Glutamatergic neuron (in vitro differentiated cells): ENCODE measurements around the gene RTKN2. TPM values are rescaled to one million over a fixed set of nuclear protein-coding genes. Genes with fewer than 3 reads are reported as not detected.

Experiments
- DNase-seq: peaks from one replicate; pipeline ENCODE4 v3.0.0; 2022
- H3K27ac Mint-ChIP-seq: one replicate; pipeline ENCODE4 v1.8.0; 2020; ENCODE audit warnings: mild to moderate bottlenecking, mixed read lengths, inconsistent platforms; ENCODE audit not compliant: unreplicated experiment
- H3K27me3 Mint-ChIP-seq: one replicate; pipeline ENCODE4 v1.8.0; 2020; ENCODE audit warnings: mild to moderate bottlenecking, moderate library complexity, mixed read lengths, inconsistent platforms; ENCODE audit not compliant: unreplicated experiment
- H3K36me3 Mint-ChIP-seq: one replicate; pipeline ENCODE4 v1.8.0; 2020; ENCODE audit warnings: mild to moderate bottlenecking, mixed read lengths, inconsistent platforms; ENCODE audit not compliant: unreplicated experiment
- H3K4me1 Mint-ChIP-seq: one replicate; pipeline ENCODE4 v1.8.0; 2020; ENCODE audit warnings: mild to moderate bottlenecking, low read depth, mixed read lengths, inconsistent platforms; ENCODE audit not compliant: unreplicated experiment
- H3K4me3 Mint-ChIP-seq: one replicate; pipeline ENCODE4 v1.8.0; 2020; ENCODE audit warnings: mild to moderate bottlenecking, mixed read lengths, inconsistent platforms; ENCODE audit not compliant: unreplicated experiment
- H3K9me3 Mint-ChIP-seq: one replicate; pipeline ENCODE4 v1.8.0; 2020; ENCODE audit warnings: mild to moderate bottlenecking, moderate library complexity, mixed read lengths, inconsistent platforms; ENCODE audit not compliant: unreplicated experiment
- long read RNA-seq: library from polyadenylated mRNA; unstranded; transcript quantifications from one replicate; pipeline ENCODE4 v2.0.0, GENCODE V29; 2020; ENCODE audit not compliant: unreplicated experiment
- total RNA-seq: library from RNA; stranded (reverse); fragmentation: NEBNext Ultra II Directional; extraction: Animal tissue kit (Norgen Biotek cat#: 25700); gene quantifications from one replicate; pipeline ENCODE4 v1.2.1, GENCODE V29; 2021; ENCODE audit not compliant: unreplicated experiment
- TF ChIP-seq, protein P1 (sequence below): fragments of 200-600 bp; sonication (generic); IDR thresholded peaks from one replicate; pipeline ENCODE4 v1.5.0; 2021; ENCODE audit not compliant: partially characterized antibody, unreplicated experiment

RTKN2 gene, protein sequence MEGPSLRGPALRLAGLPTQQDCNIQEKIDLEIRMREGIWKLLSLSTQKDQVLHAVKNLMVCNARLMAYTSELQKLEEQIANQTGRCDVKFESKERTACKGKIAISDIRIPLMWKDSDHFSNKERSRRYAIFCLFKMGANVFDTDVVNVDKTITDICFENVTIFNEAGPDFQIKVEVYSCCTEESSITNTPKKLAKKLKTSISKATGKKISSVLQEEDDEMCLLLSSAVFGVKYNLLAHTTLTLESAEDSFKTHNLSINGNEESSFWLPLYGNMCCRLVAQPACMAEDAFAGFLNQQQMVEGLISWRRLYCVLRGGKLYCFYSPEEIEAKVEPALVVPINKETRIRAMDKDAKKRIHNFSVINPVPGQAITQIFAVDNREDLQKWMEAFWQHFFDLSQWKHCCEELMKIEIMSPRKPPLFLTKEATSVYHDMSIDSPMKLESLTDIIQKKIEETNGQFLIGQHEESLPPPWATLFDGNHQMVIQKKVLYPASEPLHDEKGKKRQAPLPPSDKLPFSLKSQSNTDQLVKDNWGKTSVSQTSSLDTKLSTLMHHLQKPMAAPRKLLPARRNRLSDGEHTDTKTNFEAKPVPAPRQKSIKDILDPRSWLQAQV
- 3.2 TPM for total RNA-seq
- long read RNA-seq, full-length matches to known transcripts, result 3 of 4 reads
- long read RNA-seq, partial matches to known transcripts, result 0 of 4 reads
- long read RNA-seq, other reads (novel, unspliced or antisense), result 1 of 4 reads

DNA sequence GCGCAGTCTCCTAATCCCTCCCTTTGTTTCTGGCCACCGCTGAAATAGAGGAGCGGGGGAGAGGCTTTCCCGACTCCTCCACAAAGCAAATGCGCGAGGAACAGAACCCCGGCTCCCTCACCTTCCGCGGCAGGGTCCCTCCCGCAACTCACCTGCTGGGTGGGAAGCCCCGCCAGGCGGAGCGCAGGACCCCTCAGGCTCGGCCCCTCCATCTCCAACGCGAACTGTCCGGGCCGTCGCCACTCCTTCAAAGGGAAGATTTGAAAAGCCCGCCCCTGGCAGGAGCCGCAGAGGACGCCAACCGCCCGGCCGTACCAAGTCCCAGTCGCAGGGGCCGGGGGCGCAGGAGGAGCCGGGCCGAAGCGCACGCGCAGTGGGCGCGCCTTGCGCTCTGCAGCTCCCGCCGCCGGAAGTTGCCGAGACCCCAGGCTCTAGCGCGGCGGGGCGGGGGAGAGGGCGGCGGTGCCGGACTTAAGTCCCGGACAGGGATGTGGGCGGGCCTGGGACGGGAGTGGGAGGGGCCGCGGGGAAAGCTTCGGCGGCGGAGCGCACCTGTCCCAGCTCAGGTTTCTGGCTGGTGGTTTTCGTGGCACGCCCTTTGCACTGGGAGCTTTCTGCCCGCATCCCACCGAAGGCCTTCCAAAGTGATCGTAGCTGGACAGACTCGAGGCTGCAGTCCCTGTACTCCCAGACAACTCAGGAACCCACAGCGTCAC lies at the start of gene RTKN2:
Gene RTKN2 (minus strand): TSS at position 446 of the 716 bp plus-strand sequence. CDS start 234 bp downstream, at position 212.
- peaks cover 2% of the 10 kb centered on the region for H3K4me1 Mint-ChIP-seq
- H3K27me3 Mint-ChIP-seq, result peaks cover 4% of the 10 kb centered on the region
- TF ChIP-seq, protein P1, sequence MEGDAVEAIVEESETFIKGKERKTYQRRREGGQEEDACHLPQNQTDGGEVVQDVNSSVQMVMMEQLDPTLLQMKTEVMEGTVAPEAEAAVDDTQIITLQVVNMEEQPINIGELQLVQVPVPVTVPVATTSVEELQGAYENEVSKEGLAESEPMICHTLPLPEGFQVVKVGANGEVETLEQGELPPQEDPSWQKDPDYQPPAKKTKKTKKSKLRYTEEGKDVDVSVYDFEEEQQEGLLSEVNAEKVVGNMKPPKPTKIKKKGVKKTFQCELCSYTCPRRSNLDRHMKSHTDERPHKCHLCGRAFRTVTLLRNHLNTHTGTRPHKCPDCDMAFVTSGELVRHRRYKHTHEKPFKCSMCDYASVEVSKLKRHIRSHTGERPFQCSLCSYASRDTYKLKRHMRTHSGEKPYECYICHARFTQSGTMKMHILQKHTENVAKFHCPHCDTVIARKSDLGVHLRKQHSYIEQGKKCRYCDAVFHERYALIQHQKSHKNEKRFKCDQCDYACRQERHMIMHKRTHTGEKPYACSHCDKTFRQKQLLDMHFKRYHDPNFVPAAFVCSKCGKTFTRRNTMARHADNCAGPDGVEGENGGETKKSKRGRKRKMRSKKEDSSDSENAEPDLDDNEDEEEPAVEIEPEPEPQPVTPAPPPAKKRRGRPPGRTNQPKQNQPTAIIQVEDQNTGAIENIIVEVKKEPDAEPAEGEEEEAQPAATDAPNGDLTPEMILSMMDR, result no peak
- DNase-seq, result peak; percentile 98
- no peaks in the 10 kb centered on the region for H3K36me3 Mint-ChIP-seq
- H3K27ac Mint-ChIP-seq, result peak within 1 kb of the TSS; percentile 65
- peak within 1 kb of the TSS; percentile 88 for H3K4me3 Mint-ChIP-seq
- peaks cover 3% of the 10 kb centered on the region for H3K9me3 Mint-ChIP-seq

DNA sequence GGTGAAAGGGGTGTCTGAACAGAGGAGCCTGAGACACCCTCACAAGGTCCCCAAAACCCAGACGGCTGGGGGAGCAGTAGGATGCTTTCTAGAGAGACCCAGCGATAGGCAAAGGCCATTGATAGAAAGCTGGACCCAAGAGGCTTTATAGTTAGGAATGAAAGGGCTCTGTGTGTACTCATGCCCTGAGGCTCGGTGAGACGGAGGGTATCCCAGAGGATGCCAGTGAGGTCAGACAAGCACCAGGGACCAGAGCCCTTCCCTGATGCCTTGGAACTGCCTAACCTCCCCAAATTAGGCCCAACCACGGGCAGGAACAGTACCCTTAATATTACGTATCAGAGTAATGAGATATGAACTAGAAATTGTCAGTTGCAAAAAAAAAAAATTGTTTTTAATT lies 48.6 kb upstream of the RTKN2 start:
- no peaks in the 10 kb centered on the region for H3K36me3 Mint-ChIP-seq
- H3K27me3 Mint-ChIP-seq, result peaks cover 3% of the 10 kb centered on the region
- H3K4me1 Mint-ChIP-seq, result no peaks in the 10 kb centered on the region
- DNase-seq, result no peak
- no peak overlapping the region for H3K27ac Mint-ChIP-seq
- H3K4me3 Mint-ChIP-seq, result no peak overlapping the region
- TF ChIP-seq, protein P1, result no peak
- no peaks in the 10 kb centered on the region for H3K9me3 Mint-ChIP-seq

GRCh38 chr10:62309254-62309653 lies 40.6 kb upstream of the RTKN2 start:
- TF ChIP-seq, protein P1, result no peak
- H3K9me3 Mint-ChIP-seq, result no peaks in the 10 kb centered on the region
- H3K36me3 Mint-ChIP-seq, result no peaks in the 10 kb centered on the region
- H3K4me3 Mint-ChIP-seq, result no peak overlapping the region
- H3K27ac Mint-ChIP-seq, result no peak overlapping the region
- H3K27me3 Mint-ChIP-seq, result no peaks in the 10 kb centered on the region
- no peaks in the 10 kb centered on the region for H3K4me1 Mint-ChIP-seq
- no peak for DNase-seq

DNA sequence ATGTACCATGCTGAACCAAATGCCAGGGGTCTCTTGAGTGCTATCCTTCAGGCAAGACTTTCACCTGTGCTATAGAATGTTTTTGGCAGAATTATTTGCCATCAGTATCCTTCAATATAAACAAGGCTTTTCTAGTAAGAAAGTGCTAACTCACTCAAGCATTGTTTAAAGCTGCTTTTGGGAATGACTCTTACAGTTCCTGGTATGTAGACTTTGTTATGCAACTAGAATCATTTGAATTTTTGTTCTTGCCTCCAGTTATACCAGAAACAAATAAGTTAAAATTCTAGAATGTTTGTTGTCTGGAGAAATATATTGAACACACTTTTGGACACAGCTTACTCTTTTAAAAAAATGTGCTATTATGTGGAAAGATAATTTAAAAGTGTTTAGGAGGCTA lies 39.5 kb upstream of the RTKN2 start:
- H3K9me3 Mint-ChIP-seq, result no peaks in the 10 kb centered on the region
- no peaks in the 10 kb centered on the region for H3K4me1 Mint-ChIP-seq
- H3K27me3 Mint-ChIP-seq, result no peaks in the 10 kb centered on the region
- no peak overlapping the region for H3K4me3 Mint-ChIP-seq
- H3K36me3 Mint-ChIP-seq, result no peaks in the 10 kb centered on the region
- no peak overlapping the region for H3K27ac Mint-ChIP-seq
- TF ChIP-seq, protein P1, result no peak
- DNase-seq, result no peak
